ENCODE results near the gene FOXI2.

Gene FOXI2

GRCh38 chr10:127736915-127737562, at the start of gene FOXI2:
Gene FOXI2 (plus strand): TSS chr10:127737185. CDS start chr10:127737274, 89 bp downstream.
- H3K4me3 ChIP-seq (ENCODE audit: low read length), result no peak within 1 kb of the TSS
- no peak within 1 kb of the TSS for H3K9ac ChIP-seq (ENCODE audit: low read length)
- H3K9me3 ChIP-seq (ENCODE audit: control insufficient read depth, low read length), result no peaks in the 10 kb centered on the region
- H3K4me1 ChIP-seq (ENCODE audit: control insufficient read depth, insufficient read depth, low read length), result no peaks in the 10 kb centered on the region
- H3K27me3 ChIP-seq (ENCODE audit: control insufficient read depth, insufficient read depth, low read length), result peaks cover 53% of the 10 kb centered on the region
- H3K36me3 ChIP-seq (ENCODE audit: control insufficient read depth, insufficient read depth, low read length), result no peaks in the 10 kb centered on the region

- Histone ChIP-seq H3K4me3 (ENCODE audit: low read length) (no peak overlapping the region), H3K9ac (ENCODE audit: low read length) (no peak overlapping the region), H3K36me3 (ENCODE audit: control insufficient read depth, insufficient read depth, low read length) (no peaks in the 10 kb centered on the region), H3K4me1 (ENCODE audit: control insufficient read depth, insufficient read depth, low read length) (no peaks in the 10 kb centered on the region), H3K9me3 (ENCODE audit: control insufficient read depth, low read length) (no peaks in the 10 kb centered on the region), H3K27me3 (ENCODE audit: control insufficient read depth, insufficient read depth, low read length) (no peaks in the 10 kb centered on the region)
Measured at GRCh38 chr10:127687548-127687947, 49.4 kb upstream of the FOXI2 start.

- Histone ChIP-seq H3K27me3 (ENCODE audit: control insufficient read depth, insufficient read depth, low read length) (no peaks in the 10 kb centered on the region), H3K9ac (ENCODE audit: low read length) (no peak overlapping the region), H3K4me3 (ENCODE audit: low read length) (no peak overlapping the region), H3K9me3 (ENCODE audit: control insufficient read depth, low read length) (no peaks in the 10 kb centered on the region), H3K36me3 (ENCODE audit: control insufficient read depth, insufficient read depth, low read length) (no peaks in the 10 kb centered on the region), H3K4me1 (ENCODE audit: control insufficient read depth, insufficient read depth, low read length) (no peaks in the 10 kb centered on the region)
Measured at GRCh38 chr10:127690176-127690835, 46.7 kb upstream of the FOXI2 start.

- Histone ChIP-seq H3K9ac (ENCODE audit: low read length) (no peak overlapping the region), H3K4me3 (ENCODE audit: low read length) (no peak overlapping the region), H3K27me3 (ENCODE audit: control insufficient read depth, insufficient read depth, low read length) (no peaks in the 10 kb centered on the region), H3K9me3 (ENCODE audit: control insufficient read depth, low read length) (no peaks in the 10 kb centered on the region), H3K36me3 (ENCODE audit: control insufficient read depth, insufficient read depth, low read length) (no peaks in the 10 kb centered on the region), H3K4me1 (ENCODE audit: control insufficient read depth, insufficient read depth, low read length) (no peaks in the 10 kb centered on the region)
Measured at GRCh38 chr10:127694580-127695193, 42.3 kb upstream of the FOXI2 start.

GRCh38 chr10:127695431-127695830, 41.6 kb upstream of the FOXI2 start:
- Histone ChIP-seq H3K9me3 (ENCODE audit: control insufficient read depth, low read length) (no peaks in the 10 kb centered on the region), H3K4me1 (ENCODE audit: control insufficient read depth, insufficient read depth, low read length) (no peaks in the 10 kb centered on the region), H3K4me3 (ENCODE audit: low read length) (no peak overlapping the region), H3K27me3 (ENCODE audit: control insufficient read depth, insufficient read depth, low read length) (no peaks in the 10 kb centered on the region), H3K36me3 (ENCODE audit: control insufficient read depth, insufficient read depth, low read length) (no peaks in the 10 kb centered on the region), H3K9ac (ENCODE audit: low read length) (no peak overlapping the region)

GRCh38 chr10:127698886-127699285, 38.1 kb upstream of the FOXI2 start:
- Histone ChIP-seq H3K27me3 (ENCODE audit: control insufficient read depth, insufficient read depth, low read length) (no peaks in the 10 kb centered on the region), H3K9me3 (ENCODE audit: control insufficient read depth, low read length) (no peaks in the 10 kb centered on the region), H3K36me3 (ENCODE audit: control insufficient read depth, insufficient read depth, low read length) (no peaks in the 10 kb centered on the region), H3K4me1 (ENCODE audit: control insufficient read depth, insufficient read depth, low read length) (no peaks in the 10 kb centered on the region), H3K4me3 (ENCODE audit: low read length) (no peak overlapping the region), H3K9ac (ENCODE audit: low read length) (no peak overlapping the region)

- no peak overlapping the region for H3K4me3 ChIP-seq (ENCODE audit: low read length)
- no peak overlapping the region for H3K9ac ChIP-seq (ENCODE audit: low read length)
- no peaks in the 10 kb centered on the region for H3K27me3 ChIP-seq (ENCODE audit: control insufficient read depth, insufficient read depth, low read length)
- no peaks in the 10 kb centered on the region for H3K9me3 ChIP-seq (ENCODE audit: control insufficient read depth, low read length)
- no peaks in the 10 kb centered on the region for H3K36me3 ChIP-seq (ENCODE audit: control insufficient read depth, insufficient read depth, low read length)
- no peaks in the 10 kb centered on the region for H3K4me1 ChIP-seq (ENCODE audit: control insufficient read depth, insufficient read depth, low read length)
Measured at GRCh38 chr10:127699311-127699710, 37.7 kb upstream of the FOXI2 start.

GRCh38 chr10:127702271-127702670, 34.7 kb upstream of the FOXI2 start:
- H3K36me3 ChIP-seq (ENCODE audit: control insufficient read depth, insufficient read depth, low read length), result no peaks in the 10 kb centered on the region
- no peaks in the 10 kb centered on the region for H3K4me1 ChIP-seq (ENCODE audit: control insufficient read depth, insufficient read depth, low read length)
- H3K9ac ChIP-seq (ENCODE audit: low read length), result no peak overlapping the region
- no peak overlapping the region for H3K4me3 ChIP-seq (ENCODE audit: low read length)
- H3K9me3 ChIP-seq (ENCODE audit: control insufficient read depth, low read length), result no peaks in the 10 kb centered on the region
- H3K27me3 ChIP-seq (ENCODE audit: control insufficient read depth, insufficient read depth, low read length), result no peaks in the 10 kb centered on the region

- Histone ChIP-seq H3K36me3 (ENCODE audit: control insufficient read depth, insufficient read depth, low read length) (no peaks in the 10 kb centered on the region), H3K9ac (ENCODE audit: low read length) (no peak overlapping the region), H3K9me3 (ENCODE audit: control insufficient read depth, low read length) (no peaks in the 10 kb centered on the region), H3K27me3 (ENCODE audit: control insufficient read depth, insufficient read depth, low read length) (no peaks in the 10 kb centered on the region), H3K4me3 (ENCODE audit: low read length) (no peak overlapping the region), H3K4me1 (ENCODE audit: control insufficient read depth, insufficient read depth, low read length) (no peaks in the 10 kb centered on the region)
Measured at GRCh38 chr10:127715249-127715648, 21.7 kb upstream of the FOXI2 start.

- no peaks in the 10 kb centered on the region for H3K27me3 ChIP-seq (ENCODE audit: control insufficient read depth, insufficient read depth, low read length)
- H3K4me3 ChIP-seq (ENCODE audit: low read length), result no peak overlapping the region
- no peaks in the 10 kb centered on the region for H3K4me1 ChIP-seq (ENCODE audit: control insufficient read depth, insufficient read depth, low read length)
- H3K36me3 ChIP-seq (ENCODE audit: control insufficient read depth, insufficient read depth, low read length), result no peaks in the 10 kb centered on the region
- no peaks in the 10 kb centered on the region for H3K9me3 ChIP-seq (ENCODE audit: control insufficient read depth, low read length)
- H3K9ac ChIP-seq (ENCODE audit: low read length), result no peak overlapping the region
Measured at GRCh38 chr10:127715782-127716378, 21.1 kb upstream of the FOXI2 start.

GRCh38 chr10:127720142-127720541, 16.8 kb upstream of the FOXI2 start:
- H3K36me3 ChIP-seq (ENCODE audit: control insufficient read depth, insufficient read depth, low read length), result no peaks in the 10 kb centered on the region
- H3K9me3 ChIP-seq (ENCODE audit: control insufficient read depth, low read length), result no peaks in the 10 kb centered on the region
- H3K4me1 ChIP-seq (ENCODE audit: control insufficient read depth, insufficient read depth, low read length), result no peaks in the 10 kb centered on the region
- no peaks in the 10 kb centered on the region for H3K27me3 ChIP-seq (ENCODE audit: control insufficient read depth, insufficient read depth, low read length)
- no peak overlapping the region for H3K4me3 ChIP-seq (ENCODE audit: low read length)
- no peak overlapping the region for H3K9ac ChIP-seq (ENCODE audit: low read length)

- Histone ChIP-seq H3K9me3 (ENCODE audit: control insufficient read depth, low read length) (no peaks in the 10 kb centered on the region), H3K4me3 (ENCODE audit: low read length) (no peak overlapping the region), H3K27me3 (ENCODE audit: control insufficient read depth, insufficient read depth, low read length) (no peaks in the 10 kb centered on the region), H3K9ac (ENCODE audit: low read length) (no peak overlapping the region), H3K36me3 (ENCODE audit: control insufficient read depth, insufficient read depth, low read length) (no peaks in the 10 kb centered on the region), H3K4me1 (ENCODE audit: control insufficient read depth, insufficient read depth, low read length) (no peaks in the 10 kb centered on the region)
Measured at GRCh38 chr10:127720903-127721302, 16.1 kb upstream of the FOXI2 start.

Data from mucosa of stomach (tissue), 1 donor.